SK-N-SH (cell line): ENCODE measurements around the gene NTN5. TPM values are rescaled to one million over a fixed set of nuclear protein-coding genes. Genes with fewer than 3 reads are reported as not detected.

Experiments
- CTCF ChIA-PET: fragments of 300-600, 350-600 bp; formaldehyde crosslinking; extraction: SDS; loops from one replicate; lab custom pipeline; 2021; lab: Yijun Ruan, JAX
- POLR2A ChIA-PET: fragments of 350-600 bp; sonication (Branson Sonifier 250); formaldehyde crosslinking; extraction: SDS; loops from one replicate; lab custom pipeline; 2020; ENCODE audit warnings: antibody characterized with exemption, inconsistent platforms; lab: Yijun Ruan, JAX
- DNase-seq: peaks from one replicate; pipeline ENCODE4 v3.0.0; 2012
- H2AFZ ChIP-seq: fragments of 200-600 bp; sonication (generic); 2 replicates; pipeline ENCODE4 v1.8.1; 2016; ENCODE audit warnings: antibody characterized with exemption, mild to moderate bottlenecking, low read depth
- H3F3A ChIP-seq: fragments of 200-600 bp; sonication (generic); replicated peaks from 2 replicates; pipeline ENCODE3; 2016; ENCODE audit warnings: antibody characterized with exemption, mild to moderate bottlenecking; ENCODE audit not compliant: insufficient read depth
- H3K27ac ChIP-seq, 2 experiments: fragments of 200-500 bp in 1 of 2; fragments of 200-600 bp in 1 of 2; sonication (Bioruptor generic) in 1 of 2; sonication (generic), shearing (Covaris generic) in 1 of 2; 2 replicates each; pipeline versions ENCODE4 v1.5.1 to v1.6.1; 2014 to 2016; ENCODE audit warnings: low read depth in 2 of 2, inconsistent platforms in 1 of 2, low read length in 1 of 2, mild to moderate bottlenecking in 1 of 2, mixed read lengths in 1 of 2
- H3K27me3 ChIP-seq: fragments of 200-600 bp; sonication (generic), shearing (Covaris generic); 2 replicates; pipeline ENCODE4 v1.6.1; 2016; ENCODE audit warnings: mixed run types; ENCODE audit not compliant: insufficient read depth
- H3K36me3 ChIP-seq, 2 experiments: fragments of 200-500 bp in 1 of 2; fragments of 200-600 bp in 1 of 2; sonication (Bioruptor generic) in 1 of 2; sonication (generic) in 1 of 2; replicated peaks in 1 of 2; 2 replicates each; pipeline versions ENCODE3 to v1.5.1; 2014 to 2016; ENCODE audit warnings: low read length in 1 of 2, mild to moderate bottlenecking in 1 of 2; ENCODE audit not compliant: insufficient read depth in 2 of 2, control insufficient read depth in 1 of 2
- H3K4me1 ChIP-seq, 2 experiments: fragments of 200-500 bp in 1 of 2; fragments of 200-600 bp in 1 of 2; sonication (Bioruptor generic) in 1 of 2; sonication (generic), shearing (Covaris generic) in 1 of 2; 2 replicates each; pipeline versions ENCODE4 v1.5.1 to v1.6.1; 2014 to 2016; ENCODE audit warnings: low read depth in 1 of 2, low read length in 1 of 2, mixed run types in 1 of 2; ENCODE audit not compliant: insufficient read depth in 2 of 2, control insufficient read depth in 1 of 2
- H3K4me2 ChIP-seq: fragments of 200-600 bp; sonication (generic), shearing (Covaris generic); 2 replicates; pipeline ENCODE4 v1.6.1; 2017; ENCODE audit warnings: mixed run types
- H3K4me3 ChIP-seq, 2 experiments: fragments of 200-500 bp in 1 of 2; fragments of 200-600 bp in 1 of 2; sonication (Bioruptor generic) in 1 of 2; sonication (generic), shearing (Covaris generic) in 1 of 2; 2 replicates each; pipeline versions ENCODE4 v1.5.1 to v1.8.1; 2014 to 2016; ENCODE audit warnings: low read depth in 2 of 2, inconsistent platforms in 1 of 2, low read length in 1 of 2, mild to moderate bottlenecking in 1 of 2, mixed read lengths in 1 of 2, moderate library complexity in 1 of 2
- H3K79me2 ChIP-seq: fragments of 200-600 bp; sonication (generic); 2 replicates; pipeline ENCODE4 v1.8.1; 2017; ENCODE audit warnings: mild to moderate bottlenecking; ENCODE audit not compliant: insufficient read depth
- H3K9ac ChIP-seq: fragments of 200-600 bp; sonication (generic); 2 replicates; pipeline ENCODE4 v1.6.1; 2017; ENCODE audit warnings: mixed run types
- H3K9me2 ChIP-seq: fragments of 200-600 bp; sonication (generic); 2 replicates; pipeline ENCODE4 v1.6.1; 2017; ENCODE audit warnings: mixed run types
- H3K9me3 ChIP-seq: fragments of 200-600 bp; sonication (generic); 2 replicates; pipeline ENCODE4 v1.6.1; 2017; ENCODE audit warnings: mixed run types, mild to moderate bottlenecking, moderate library complexity
- H4K20me1 ChIP-seq: fragments of 200-600 bp; sonication (generic); 2 replicates; pipeline ENCODE4 v1.6.1; 2017; ENCODE audit warnings: mild to moderate bottlenecking, mixed run types; ENCODE audit not compliant: insufficient read depth
- CHD2 ChIP-seq: fragments of 150-350 bp; IDR thresholded peaks from 2 replicates; pipeline ENCODE4 v1.6.1; 2018; ENCODE audit warnings: low read length; ENCODE audit not compliant: partially characterized antibody
- FOXJ3 ChIP-seq: sonication (generic); formaldehyde crosslinking; IDR thresholded peaks from 2 replicates; pipeline ENCODE4 v1.5.1; 2020; ENCODE audit warnings: mild to moderate bottlenecking, missing genetic modification reagents
- FOXM1 ChIP-seq: IDR thresholded peaks from 2 replicates; pipeline ENCODE4 v1.4.0; 2012; ENCODE audit warnings: low read depth, mild to moderate bottlenecking
- IRF3 ChIP-seq: fragments of 150-350 bp; IDR thresholded peaks from 2 replicates; pipeline ENCODE4 v1.6.1; 2016; ENCODE audit warnings: mild to moderate bottlenecking, low read depth, low read length
- JUND ChIP-seq: IDR thresholded peaks from 2 replicates; pipeline ENCODE4 v1.4.0; 2012
- MEF2A ChIP-seq: IDR thresholded peaks from 2 replicates; pipeline ENCODE4 v1.4.0; 2012; ENCODE audit warnings: low read depth, borderline replicate concordance
- MXI1 ChIP-seq: IDR thresholded peaks from 2 replicates; pipeline ENCODE4 v1.6.1; 2012; ENCODE audit warnings: mild to moderate bottlenecking, low read depth, low read length, improper control_type of control experiment
- NFIC ChIP-seq: IDR thresholded peaks from 2 replicates; pipeline ENCODE4 v1.4.0; 2012; ENCODE audit warnings: borderline replicate concordance
- POLR2AphosphoS5 ChIP-seq: IDR thresholded peaks from 2 replicates; pipeline ENCODE4 v1.6.1; 2012; ENCODE audit warnings: low read depth, low read length
- RFX5 ChIP-seq: IDR thresholded peaks from 2 replicates; pipeline ENCODE4 v1.6.1; 2012; ENCODE audit warnings: mild to moderate bottlenecking, improper control_type of control experiment, low read length
- RXRA ChIP-seq: IDR thresholded peaks from 2 replicates; pipeline ENCODE4 v1.4.0; 2012; ENCODE audit warnings: low read depth, mild to moderate bottlenecking, borderline replicate concordance
- SMC3 ChIP-seq: IDR thresholded peaks from 2 replicates; pipeline ENCODE4 v1.6.1; 2012; ENCODE audit warnings: low read depth, low read length, improper control_type of control experiment
- TEAD4 ChIP-seq: IDR thresholded peaks from 2 replicates; pipeline ENCODE4 v1.4.0; 2012; ENCODE audit warnings: mild to moderate bottlenecking, borderline replicate concordance; ENCODE audit not compliant: insufficient read depth
- USF1 ChIP-seq: IDR thresholded peaks from 2 replicates; pipeline ENCODE4 v1.4.0; 2012; ENCODE audit warnings: low read depth, borderline replicate concordance
- YY1 ChIP-seq: IDR thresholded peaks from 2 replicates; pipeline ENCODE4 v1.4.0; 2012; ENCODE audit warnings: low read depth, mild to moderate bottlenecking
- ZBTB33 ChIP-seq: IDR thresholded peaks from 2 replicates; pipeline ENCODE4 v1.4.0; 2012; ENCODE audit warnings: low read depth, borderline replicate concordance
- whole genome bisulfite sequencing: methylation state at CpG from one replicate; pipeline ENCODE4 v1.1.6; 2017; ENCODE audit warnings: low lambda C conversion rate; 5-methylcytosine and 5-hydroxymethylcytosine counted together
- polyA plus RNA-seq, 3 experiments: library from polyadenylated mRNA; depleted of rRNA; stranded (reverse); fragments of >200 nt; gene quantifications; 2 replicates each; pipeline ENCODE4 v1.2.3, GENCODE V29; 2012
- TF ChIP-seq, protein P1 (sequence below): IDR thresholded peaks from 2 replicates; pipeline ENCODE4 v1.6.1; 2012; ENCODE audit warnings: mild to moderate bottlenecking, low read depth, low read length, moderate library complexity
- TF ChIP-seq, protein P2 (sequence below): fragments of 150-350 bp; IDR thresholded peaks from 2 replicates; pipeline ENCODE4 v1.6.1; 2017; ENCODE audit warnings: antibody characterized with exemption, low read length, low read depth, borderline replicate concordance
- TF ChIP-seq, protein P3 (sequence below): IDR thresholded peaks from 2 replicates; pipeline ENCODE4; 2012

Gene NTN5
- polyA plus RNA-seq, 1 of the 3 experiments (the other 2 are of a cell fraction): 0.74 TPM

- TF ChIP-seq CHD2 (no peak), JUND (no peak), TEAD4 (no peak), RFX5 (no peak), YY1 (no peak)
These were observed 33.9 kb downstream of the NTN5 start (continued) for GRCh38 chr19:48638831-48639381.

GRCh38 chr19:48637948-48638830 is 34.6 kb downstream of the NTN5 start:
- Histone ChIP-seq H3K4me1 (peaks cover 25 to 35% of the 10 kb centered on the region in 2 experiments), H3K4me2 (peak overlapping the region; percentile 99), H2AFZ (peak overlapping the region; percentile 89), H3K27ac (peak overlapping the region; percentile 99), H3K9me3 (no peaks in the 10 kb centered on the region), H3K9ac (peak overlapping the region; percentile 96), H4K20me1 (no peaks in the 10 kb centered on the region), H3K27me3 (no peaks in the 10 kb centered on the region), H3K79me2 (no peaks in the 10 kb centered on the region; the same call in 1 of the 2 replicates), H3K4me3 (peak overlapping the region; percentile 52 to 74), H3K9me2 (no peaks in the 10 kb centered on the region), H3F3A (peaks cover 30% of the 10 kb centered on the region), H3K36me3 (peaks cover 0 to 5% of the 10 kb centered on the region in 2 experiments)
- CTCF ChIA-PET: interaction anchor here (0.7 to 1.3 kb wide), 2 partner anchors 50 to 508 kb away, joined by 3 to 4 read pairs; no protein-coding TSS in a partner anchor
- POLR2A ChIA-PET: no interaction called here
- peak; percentile 93 for DNase-seq
- WGBS: 11% methylated on average over 29 of the region's 29 CpGs
- peak; percentile 69; the same call in 1 of the 2 replicates for TF ChIP-seq POLR2AphosphoS5
- TF ChIP-seq JUND: no peak; the same call in 1 of the 2 replicates
- no peak for TF ChIP-seq SMC3
- TF ChIP-seq, protein P1, sequence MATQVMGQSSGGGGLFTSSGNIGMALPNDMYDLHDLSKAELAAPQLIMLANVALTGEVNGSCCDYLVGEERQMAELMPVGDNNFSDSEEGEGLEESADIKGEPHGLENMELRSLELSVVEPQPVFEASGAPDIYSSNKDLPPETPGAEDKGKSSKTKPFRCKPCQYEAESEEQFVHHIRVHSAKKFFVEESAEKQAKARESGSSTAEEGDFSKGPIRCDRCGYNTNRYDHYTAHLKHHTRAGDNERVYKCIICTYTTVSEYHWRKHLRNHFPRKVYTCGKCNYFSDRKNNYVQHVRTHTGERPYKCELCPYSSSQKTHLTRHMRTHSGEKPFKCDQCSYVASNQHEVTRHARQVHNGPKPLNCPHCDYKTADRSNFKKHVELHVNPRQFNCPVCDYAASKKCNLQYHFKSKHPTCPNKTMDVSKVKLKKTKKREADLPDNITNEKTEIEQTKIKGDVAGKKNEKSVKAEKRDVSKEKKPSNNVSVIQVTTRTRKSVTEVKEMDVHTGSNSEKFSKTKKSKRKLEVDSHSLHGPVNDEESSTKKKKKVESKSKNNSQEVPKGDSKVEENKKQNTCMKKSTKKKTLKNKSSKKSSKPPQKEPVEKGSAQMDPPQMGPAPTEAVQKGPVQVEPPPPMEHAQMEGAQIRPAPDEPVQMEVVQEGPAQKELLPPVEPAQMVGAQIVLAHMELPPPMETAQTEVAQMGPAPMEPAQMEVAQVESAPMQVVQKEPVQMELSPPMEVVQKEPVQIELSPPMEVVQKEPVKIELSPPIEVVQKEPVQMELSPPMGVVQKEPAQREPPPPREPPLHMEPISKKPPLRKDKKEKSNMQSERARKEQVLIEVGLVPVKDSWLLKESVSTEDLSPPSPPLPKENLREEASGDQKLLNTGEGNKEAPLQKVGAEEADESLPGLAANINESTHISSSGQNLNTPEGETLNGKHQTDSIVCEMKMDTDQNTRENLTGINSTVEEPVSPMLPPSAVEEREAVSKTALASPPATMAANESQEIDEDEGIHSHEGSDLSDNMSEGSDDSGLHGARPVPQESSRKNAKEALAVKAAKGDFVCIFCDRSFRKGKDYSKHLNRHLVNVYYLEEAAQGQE: peak; percentile 24; the same call in 1 of the 2 replicates
- TF ChIP-seq FOXM1: no peak
- no peak for TF ChIP-seq TEAD4
- TF ChIP-seq FOXJ3 (CRISPR knock-in tag): no peak
- TF ChIP-seq CHD2: peak; percentile 49
- no peak for TF ChIP-seq ZBTB33
- TF ChIP-seq, protein P2, sequence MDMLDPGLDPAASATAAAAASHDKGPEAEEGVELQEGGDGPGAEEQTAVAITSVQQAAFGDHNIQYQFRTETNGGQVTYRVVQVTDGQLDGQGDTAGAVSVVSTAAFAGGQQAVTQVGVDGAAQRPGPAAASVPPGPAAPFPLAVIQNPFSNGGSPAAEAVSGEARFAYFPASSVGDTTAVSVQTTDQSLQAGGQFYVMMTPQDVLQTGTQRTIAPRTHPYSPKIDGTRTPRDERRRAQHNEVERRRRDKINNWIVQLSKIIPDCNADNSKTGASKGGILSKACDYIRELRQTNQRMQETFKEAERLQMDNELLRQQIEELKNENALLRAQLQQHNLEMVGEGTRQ: no peak
- no peak for TF ChIP-seq MEF2A
- no peak for TF ChIP-seq IRF3
- TF ChIP-seq NFIC: no peak
- TF ChIP-seq, protein P3, sequence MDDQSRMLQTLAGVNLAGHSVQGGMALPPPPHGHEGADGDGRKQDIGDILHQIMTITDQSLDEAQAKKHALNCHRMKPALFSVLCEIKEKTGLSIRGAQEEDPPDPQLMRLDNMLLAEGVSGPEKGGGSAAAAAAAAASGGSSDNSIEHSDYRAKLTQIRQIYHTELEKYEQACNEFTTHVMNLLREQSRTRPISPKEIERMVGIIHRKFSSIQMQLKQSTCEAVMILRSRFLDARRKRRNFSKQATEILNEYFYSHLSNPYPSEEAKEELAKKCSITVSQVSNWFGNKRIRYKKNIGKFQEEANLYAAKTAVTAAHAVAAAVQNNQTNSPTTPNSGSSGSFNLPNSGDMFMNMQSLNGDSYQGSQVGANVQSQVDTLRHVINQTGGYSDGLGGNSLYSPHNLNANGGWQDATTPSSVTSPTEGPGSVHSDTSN: no peak
- TF ChIP-seq MXI1: no peak
- TF ChIP-seq RXRA: no peak
- no peak for TF ChIP-seq USF1
